ENCODE data around the gene CDK11A.
A peak's percentile ranks its signal among the peaks of the same experiment; 100 is the strongest.
"Not testable (repeated sequence)": the region's sequence is repeated elsewhere in the genome, so short reads cannot be mapped to it uniquely, and the experiment has no call there.

CDK11A gene

GRCh38 chr1:1683104-1683905, 40.9 kb downstream of the CDK11A start:
- H3K9ac ChIP-seq (ENCODE audit: low read length): no peak overlapping the region
- no peaks in the 10 kb centered on the region for H3K27me3 ChIP-seq (ENCODE audit: control insufficient read depth, insufficient read depth, low read length)
- no peaks in the 10 kb centered on the region for H3K4me1 ChIP-seq (ENCODE audit: control insufficient read depth, insufficient read depth, low read length)
- H3K27ac ChIP-seq (ENCODE audit: low read depth, low read length): no peak overlapping the region
- no peak overlapping the region for H3K4me3 ChIP-seq (ENCODE audit: low read length)
- H3K36me3 ChIP-seq (ENCODE audit: control insufficient read depth, insufficient read depth, low read length): peaks cover 4% of the 10 kb centered on the region

GRCh38 chr1:1680912-1681273, 43.3 kb downstream of the CDK11A start:
- Histone ChIP-seq H3K9ac (ENCODE audit: low read length) (no peak overlapping the region), H3K27ac (ENCODE audit: low read depth, low read length) (no peak overlapping the region), H3K27me3 (ENCODE audit: control insufficient read depth, insufficient read depth, low read length) (no peaks in the 10 kb centered on the region), H3K4me1 (ENCODE audit: control insufficient read depth, insufficient read depth, low read length) (no peaks in the 10 kb centered on the region), H3K36me3 (ENCODE audit: control insufficient read depth, insufficient read depth, low read length) (no peaks in the 10 kb centered on the region), H3K4me3 (ENCODE audit: low read length) (no peak overlapping the region)

- H3K27me3 ChIP-seq (ENCODE audit: control insufficient read depth, insufficient read depth, low read length): no peaks in the 10 kb centered on the region
- H3K36me3 ChIP-seq (ENCODE audit: control insufficient read depth, insufficient read depth, low read length): no peaks in the 10 kb centered on the region
- H3K4me3 ChIP-seq (ENCODE audit: low read length): no peak overlapping the region
- H3K9ac ChIP-seq (ENCODE audit: low read length): no peak overlapping the region
- no peak overlapping the region for H3K27ac ChIP-seq (ENCODE audit: low read depth, low read length)
- no peaks in the 10 kb centered on the region for H3K4me1 ChIP-seq (ENCODE audit: control insufficient read depth, insufficient read depth, low read length)
Measured at GRCh38 chr1:1680031-1680911, 43.9 kb downstream of the CDK11A start.

GRCh38 chr1:1678581-1679380, 45.4 kb downstream of the CDK11A start:
- peak overlapping the region; percentile 45 for H3K4me3 ChIP-seq (ENCODE audit: low read length)
- H3K27ac ChIP-seq (ENCODE audit: low read depth, low read length): no peak overlapping the region
- no peaks in the 10 kb centered on the region for H3K4me1 ChIP-seq (ENCODE audit: control insufficient read depth, insufficient read depth, low read length)
- H3K27me3 ChIP-seq (ENCODE audit: control insufficient read depth, insufficient read depth, low read length): no peaks in the 10 kb centered on the region
- no peaks in the 10 kb centered on the region for H3K36me3 ChIP-seq (ENCODE audit: control insufficient read depth, insufficient read depth, low read length)
- no peak overlapping the region for H3K9ac ChIP-seq (ENCODE audit: low read length)

GRCh38 chr1:1677718-1678580, 46.2 kb downstream of the CDK11A start:
- Histone ChIP-seq H3K9ac (ENCODE audit: low read length) (no peak overlapping the region), H3K4me3 (ENCODE audit: low read length) (peak overlapping the region; percentile 45), H3K36me3 (ENCODE audit: control insufficient read depth, insufficient read depth, low read length) (no peaks in the 10 kb centered on the region), H3K27ac (ENCODE audit: low read depth, low read length) (no peak overlapping the region), H3K27me3 (ENCODE audit: control insufficient read depth, insufficient read depth, low read length) (no peaks in the 10 kb centered on the region), H3K4me1 (ENCODE audit: control insufficient read depth, insufficient read depth, low read length) (no peaks in the 10 kb centered on the region)

GRCh38 chr1:1676087-1676486, 48.1 kb downstream of the CDK11A start:
- not testable (repeated sequence) for H3K9ac ChIP-seq (ENCODE audit: low read length); H3K4me1 ChIP-seq (ENCODE audit: control insufficient read depth, insufficient read depth, low read length); H3K36me3 ChIP-seq (ENCODE audit: control insufficient read depth, insufficient read depth, low read length); H3K4me3 ChIP-seq (ENCODE audit: low read length); H3K27me3 ChIP-seq (ENCODE audit: control insufficient read depth, insufficient read depth, low read length); H3K27ac ChIP-seq (ENCODE audit: low read depth, low read length)

- not testable (repeated sequence) for H3K9ac ChIP-seq (ENCODE audit: low read length); H3K36me3 ChIP-seq (ENCODE audit: control insufficient read depth, insufficient read depth, low read length); H3K27me3 ChIP-seq (ENCODE audit: control insufficient read depth, insufficient read depth, low read length); H3K4me3 ChIP-seq (ENCODE audit: low read length); H3K4me1 ChIP-seq (ENCODE audit: control insufficient read depth, insufficient read depth, low read length); H3K27ac ChIP-seq (ENCODE audit: low read depth, low read length)
Measured at GRCh38 chr1:1675218-1675617, 48.9 kb downstream of the CDK11A start.

GRCh38 chr1:1674806-1675205, 49.4 kb downstream of the CDK11A start:
- not testable (repeated sequence) for H3K36me3 ChIP-seq (ENCODE audit: control insufficient read depth, insufficient read depth, low read length); H3K4me3 ChIP-seq (ENCODE audit: low read length); H3K27me3 ChIP-seq (ENCODE audit: control insufficient read depth, insufficient read depth, low read length); H3K27ac ChIP-seq (ENCODE audit: low read depth, low read length); H3K4me1 ChIP-seq (ENCODE audit: control insufficient read depth, insufficient read depth, low read length); H3K9ac ChIP-seq (ENCODE audit: low read length)

GRCh38 chr1:1672181-1672965, 51.8 kb downstream of the CDK11A start:
- Histone ChIP-seq H3K4me3 (ENCODE audit: low read length) (no peak overlapping the region), H3K27ac (ENCODE audit: low read depth, low read length) (no peak overlapping the region), H3K36me3 (ENCODE audit: control insufficient read depth, insufficient read depth, low read length) (peaks cover 10% of the 10 kb centered on the region), H3K4me1 (ENCODE audit: control insufficient read depth, insufficient read depth, low read length) (no peaks in the 10 kb centered on the region), H3K27me3 (ENCODE audit: control insufficient read depth, insufficient read depth, low read length) (no peaks in the 10 kb centered on the region), H3K9ac (ENCODE audit: low read length) (no peak overlapping the region)

GRCh38 chr1:1671365-1672119, 52.6 kb downstream of the CDK11A start:
- Histone ChIP-seq H3K27ac (ENCODE audit: low read depth, low read length) (no peak overlapping the region), H3K4me3 (ENCODE audit: low read length) (no peak overlapping the region), H3K4me1 (ENCODE audit: control insufficient read depth, insufficient read depth, low read length) (no peaks in the 10 kb centered on the region), H3K9ac (ENCODE audit: low read length) (no peak overlapping the region), H3K36me3 (ENCODE audit: control insufficient read depth, insufficient read depth, low read length) (peaks cover 11% of the 10 kb centered on the region), H3K27me3 (ENCODE audit: control insufficient read depth, insufficient read depth, low read length) (no peaks in the 10 kb centered on the region)

GRCh38 chr1:1670866-1671265, 53.3 kb downstream of the CDK11A start:
- Histone ChIP-seq H3K27ac (ENCODE audit: low read depth, low read length) (no peak overlapping the region), H3K27me3 (ENCODE audit: control insufficient read depth, insufficient read depth, low read length) (no peaks in the 10 kb centered on the region), H3K4me1 (ENCODE audit: control insufficient read depth, insufficient read depth, low read length) (no peaks in the 10 kb centered on the region), H3K4me3 (ENCODE audit: low read length) (no peak overlapping the region), H3K36me3 (ENCODE audit: control insufficient read depth, insufficient read depth, low read length) (peaks cover 18% of the 10 kb centered on the region), H3K9ac (ENCODE audit: low read length) (no peak overlapping the region)

Measured in rectal smooth muscle tissue (tissue), 1 donor.